ENCODE measurements around the gene SNAP47.

Gene SNAP47

GRCh38 chr1:227789084-227790033 lies 54.1 kb downstream of the SNAP47 start:
- TF ChIP-seq EZH2phosphoT487 (conservative IDR thresholded peaks at IDR 0.05; ENCODE audit: low read length) (no peak), CTCF (IDR thresholded peaks at IDR 0.05; ENCODE audit: insufficient read depth, low read length, poor library complexity, severe bottlenecking) (no peak)
- H3K27ac ChIP-seq (ENCODE audit: low read depth, low read length) = no peak overlapping the region
- H4K20me1 ChIP-seq (ENCODE audit: low read depth, low read length) = no peaks in the 10 kb centered on the region
- no peaks in the 10 kb centered on the region for H3K9me3 ChIP-seq (ENCODE audit: insufficient read depth, low read length)
- H3K4me2 ChIP-seq (ENCODE audit: low read depth, low read length, poor library complexity, severe bottlenecking) = peak overlapping the region; percentile 73
- H3K79me2 ChIP-seq (ENCODE audit: insufficient read depth, low read length) = no peaks in the 10 kb centered on the region
- H3K9me2 ChIP-seq (replicated peaks; ENCODE audit: insufficient read depth, low read length) = no peaks in the 10 kb centered on the region
- H3K4me3 ChIP-seq (ENCODE audit: insufficient read depth, low read length, poor library complexity, severe bottlenecking) = peak overlapping the region; percentile 59
- no peaks in the 10 kb centered on the region for H3K27me3 ChIP-seq (ENCODE audit: low read length)
- no peaks in the 10 kb centered on the region for H3K36me3 ChIP-seq (ENCODE audit: low read length)
- no peaks in the 10 kb centered on the region for H3F3A ChIP-seq (ENCODE audit: insufficient read depth)
- H2AFZ ChIP-seq (ENCODE audit: low read depth, low read length, severe bottlenecking) = no peak overlapping the region
- H3K9ac ChIP-seq (ENCODE audit: low read length) = peak overlapping the region; percentile 58; the same call in 1 of the 2 replicates

GRCh38 chr1:227790034-227790400 lies 54.8 kb downstream of the SNAP47 start:
- H3K9me2 ChIP-seq (replicated peaks; ENCODE audit: insufficient read depth, low read length) = no peaks in the 10 kb centered on the region
- no peak overlapping the region for H2AFZ ChIP-seq (ENCODE audit: low read depth, low read length, severe bottlenecking)
- no peaks in the 10 kb centered on the region for H3K36me3 ChIP-seq (ENCODE audit: low read length)
- no peak overlapping the region for H3K4me2 ChIP-seq (ENCODE audit: low read depth, low read length, poor library complexity, severe bottlenecking)
- H3F3A ChIP-seq (ENCODE audit: insufficient read depth) = no peaks in the 10 kb centered on the region
- H3K27me3 ChIP-seq (ENCODE audit: low read length) = no peaks in the 10 kb centered on the region
- no peak for TF ChIP-seq CTCF (IDR thresholded peaks at IDR 0.05; ENCODE audit: insufficient read depth, low read length, poor library complexity, severe bottlenecking)
- TF ChIP-seq EZH2phosphoT487 (conservative IDR thresholded peaks at IDR 0.05; ENCODE audit: low read length) = no peak
- no peaks in the 10 kb centered on the region for H4K20me1 ChIP-seq (ENCODE audit: low read depth, low read length)
- H3K9me3 ChIP-seq (ENCODE audit: insufficient read depth, low read length) = no peaks in the 10 kb centered on the region
- no peak overlapping the region for H3K27ac ChIP-seq (ENCODE audit: low read depth, low read length)
- no peak overlapping the region for H3K9ac ChIP-seq (ENCODE audit: low read length)
- no peak overlapping the region for H3K4me3 ChIP-seq (ENCODE audit: insufficient read depth, low read length, poor library complexity, severe bottlenecking)
- no peaks in the 10 kb centered on the region for H3K79me2 ChIP-seq (ENCODE audit: insufficient read depth, low read length)

GRCh38 chr1:227790868-227791267 lies 55.6 kb downstream of the SNAP47 start:
- Histone ChIP-seq H3F3A (ENCODE audit: insufficient read depth) (no peaks in the 10 kb centered on the region), H3K27ac (ENCODE audit: low read depth, low read length) (no peak overlapping the region), H3K9me3 (ENCODE audit: insufficient read depth, low read length) (no peaks in the 10 kb centered on the region), H2AFZ (ENCODE audit: low read depth, low read length, severe bottlenecking) (no peak overlapping the region), H3K36me3 (ENCODE audit: low read length) (no peaks in the 10 kb centered on the region), H3K9ac (ENCODE audit: low read length) (no peak overlapping the region), H3K79me2 (ENCODE audit: insufficient read depth, low read length) (no peaks in the 10 kb centered on the region), H4K20me1 (ENCODE audit: low read depth, low read length) (no peaks in the 10 kb centered on the region), H3K4me3 (ENCODE audit: insufficient read depth, low read length, poor library complexity, severe bottlenecking) (no peak overlapping the region), H3K9me2 (replicated peaks; ENCODE audit: insufficient read depth, low read length) (no peaks in the 10 kb centered on the region), H3K4me2 (ENCODE audit: low read depth, low read length, poor library complexity, severe bottlenecking) (no peak overlapping the region), H3K27me3 (ENCODE audit: low read length) (no peaks in the 10 kb centered on the region)
- TF ChIP-seq EZH2phosphoT487 (conservative IDR thresholded peaks at IDR 0.05; ENCODE audit: low read length) = no peak
- no peak for TF ChIP-seq CTCF (IDR thresholded peaks at IDR 0.05; ENCODE audit: insufficient read depth, low read length, poor library complexity, severe bottlenecking)
